H1 (cell line): ENCODE results near the gene HK1. TPM values are rescaled to one million over a fixed set of nuclear protein-coding genes. Genes with fewer than 3 reads are reported as not detected.

Source experiments
- CTCF ChIA-PET: fragments of 300-600 bp; sonication (Branson Sonifier 250); formaldehyde crosslinking; loops from one replicate; lab custom pipeline; 2021; ENCODE audit not compliant: partially characterized antibody; lab: Charles Lee
- POLR2A ChIA-PET: fragments of 300-600 bp; sonication (Branson Sonifier 250); formaldehyde crosslinking; loops from one replicate; lab custom pipeline; 2021; ENCODE audit warnings: inconsistent platforms; ENCODE audit not compliant: partially characterized antibody; lab: Charles Lee
- DNase-seq, 2 experiments: peaks; one replicate each; pipeline versions ENCODE4 v3.0.0 to v3.0.0-alpha.2; 2010 to 2022; ENCODE audit warnings: low spot score in 2 of 2, low read depth in 1 of 2, mixed read lengths in 1 of 2
- FAIRE-seq: peaks from 2 replicates; lab custom pipeline; 2011; peaks lifted over from hg19 to GRCh38; lab: Jason Lieb, UNC
- H2AFZ ChIP-seq: 2 replicates; pipeline ENCODE4 v1.8.1; 2012; ENCODE audit warnings: low read length, inconsistent platforms
- H2AK5ac ChIP-seq: 2 replicates; pipeline ENCODE4 v1.6.1; 2013; ENCODE audit warnings: low read depth, low read length
- H2BK120ac ChIP-seq: replicated peaks from 2 replicates; pipeline ENCODE3; 2013; ENCODE audit warnings: low read depth, low read length, inconsistent platforms
- H2BK12ac ChIP-seq: 2 replicates; pipeline ENCODE4 v1.6.1; 2013; ENCODE audit warnings: low read depth, low read length
- H2BK15ac ChIP-seq: 2 replicates; pipeline ENCODE4 v1.6.1; 2013; ENCODE audit warnings: low read length
- H2BK20ac ChIP-seq: 2 replicates; pipeline ENCODE4 v1.6.1; 2013; ENCODE audit warnings: low read length
- H2BK5ac ChIP-seq: 2 replicates; pipeline ENCODE4 v1.6.1; 2013; ENCODE audit warnings: low read depth, low read length
- H3K14ac ChIP-seq: 2 replicates; pipeline ENCODE4 v1.6.1; 2013; ENCODE audit warnings: inconsistent platforms; ENCODE audit not compliant: insufficient read length
- H3K18ac ChIP-seq: 2 replicates; pipeline ENCODE4 v1.6.1; 2013; ENCODE audit warnings: low read length; ENCODE audit errors: extremely low read depth
- H3K23ac ChIP-seq: 2 replicates; pipeline ENCODE4 v1.6.1; 2013; ENCODE audit warnings: inconsistent platforms; ENCODE audit not compliant: insufficient read length
- H3K23me2 ChIP-seq: 2 replicates; pipeline ENCODE4 v1.6.1; 2013; ENCODE audit warnings: low read depth, low read length
- H3K27ac ChIP-seq: 2 replicates; pipeline ENCODE4 v1.6.1; 2011; ENCODE audit warnings: low read depth, low read length, inconsistent platforms
- H3K27me3 ChIP-seq, 4 experiments: replicated peaks in 1 of 4; 1 replicate in 1 of 4; 2 replicates in 3 of 4; pipeline versions ENCODE4 v1.6.1 to v1.8.1; 2011 to 2013; ENCODE audit warnings: low read length in 3 of 4, mild to moderate bottlenecking in 3 of 4, inconsistent platforms in 2 of 4, mixed read lengths in 2 of 4, moderate library complexity in 1 of 4; ENCODE audit not compliant: control insufficient read depth in 3 of 4, insufficient read depth in 3 of 4; ENCODE audit errors: extremely low read depth in 1 of 4
- H3K36me3 ChIP-seq, 4 experiments: 2 replicates each; pipeline versions ENCODE4 v1.6.1 to v1.8.1; 2011 to 2013; ENCODE audit warnings: mild to moderate bottlenecking in 4 of 4, low read length in 3 of 4, moderate library complexity in 2 of 4, control low read depth in 1 of 4, inconsistent platforms in 1 of 4; ENCODE audit not compliant: insufficient read depth in 4 of 4, control insufficient read depth in 2 of 4
- H3K4ac ChIP-seq: replicated peaks from 2 replicates; pipeline ENCODE3; 2013; ENCODE audit warnings: low read length, low read depth, mixed read lengths, inconsistent platforms; ENCODE audit not compliant: insufficient read length
- H3K4me1 ChIP-seq, 4 experiments: replicated peaks in 1 of 4; 1 replicate in 1 of 4; 2 replicates in 3 of 4; pipeline versions ENCODE4 v1.6.1 to v1.8.1; 2011 to 2013; ENCODE audit warnings: low read length in 3 of 4, inconsistent platforms in 2 of 4, mixed read lengths in 1 of 4; ENCODE audit not compliant: insufficient read depth in 4 of 4, control insufficient read depth in 3 of 4
- H3K4me2 ChIP-seq, 2 experiments: 2 replicates each; pipeline versions ENCODE4 v1.6.1 to v1.8.1; 2011 to 2013; ENCODE audit warnings: low read depth in 2 of 2, low read length in 2 of 2, control low read depth in 1 of 2, inconsistent platforms in 1 of 2, mild to moderate bottlenecking in 1 of 2; ENCODE audit not compliant: insufficient read depth in 1 of 2
- H3K4me3 ChIP-seq, 4 experiments: fragments of 200-600, 300-600 bp in 1 of 4; sonication (generic), shearing (Covaris generic), sonication (Bioruptor Twin) in 1 of 4; 2 replicates each; pipeline versions ENCODE4 v1.5.1 to v1.8.1; 2011 to 2016; ENCODE audit warnings: low read length in 4 of 4, low read depth in 3 of 4, control low read depth in 2 of 4, inconsistent platforms in 2 of 4, mild to moderate bottlenecking in 2 of 4, mixed read lengths in 1 of 4, moderate library complexity in 1 of 4; ENCODE audit not compliant: insufficient read depth in 2 of 4; ENCODE audit errors: extremely low read depth in 1 of 4
- H3K56ac ChIP-seq: replicated peaks from 2 replicates; pipeline ENCODE3; 2013; ENCODE audit warnings: low read depth, mild to moderate bottlenecking, mixed read lengths, low read length, inconsistent platforms; ENCODE audit not compliant: insufficient read length
- H3K79me1 ChIP-seq: 2 replicates; pipeline ENCODE4 v1.6.1; 2013; ENCODE audit warnings: low read depth, low read length, control low read depth
- H3K79me2 ChIP-seq, 2 experiments: 2 replicates each; pipeline versions ENCODE4 v1.6.1 to v1.8.1; 2012 to 2013; ENCODE audit warnings: low read length in 2 of 2, mild to moderate bottlenecking in 2 of 2, inconsistent platforms in 1 of 2; ENCODE audit not compliant: insufficient read depth in 2 of 2, control insufficient read depth in 1 of 2
- H3K9ac ChIP-seq, 4 experiments: replicated peaks in 1 of 4; 1 replicate in 1 of 4; 2 replicates in 3 of 4; pipeline versions ENCODE4 v1.6.1 to v1.8.1; 2011 to 2013; ENCODE audit warnings: low read depth in 3 of 4, low read length in 3 of 4, control low read depth in 2 of 4, mild to moderate bottlenecking in 2 of 4, moderate library complexity in 2 of 4, inconsistent platforms in 1 of 4; ENCODE audit errors: extremely low read depth in 1 of 4
- H3K9me3 ChIP-seq, 2 experiments: 2 replicates each; pipeline versions ENCODE4 v1.6.1 to v1.8.1; 2012 to 2013; ENCODE audit warnings: mild to moderate bottlenecking in 2 of 2, moderate library complexity in 2 of 2, control low read depth in 1 of 2, inconsistent platforms in 1 of 2, low read depth in 1 of 2, low read length in 1 of 2, mixed read lengths in 1 of 2; ENCODE audit not compliant: insufficient read depth in 2 of 2
- H4K20me1 ChIP-seq, 2 experiments: replicated peaks in 1 of 2; 2 replicates each; pipeline versions ENCODE3 to v1.8.1; 2011 to 2013; ENCODE audit warnings: inconsistent platforms in 2 of 2, low read length in 2 of 2, mild to moderate bottlenecking in 1 of 2; ENCODE audit not compliant: insufficient read depth in 2 of 2, control insufficient read depth in 1 of 2
- H4K5ac ChIP-seq: 2 replicates; pipeline ENCODE4 v1.6.1; 2013; ENCODE audit warnings: low read length, low read depth, mixed read lengths, inconsistent platforms; ENCODE audit not compliant: insufficient read length
- H4K8ac ChIP-seq: 2 replicates; pipeline ENCODE4 v1.8.0; 2013; ENCODE audit warnings: mild to moderate bottlenecking, moderate library complexity, low read length, inconsistent platforms; ENCODE audit not compliant: insufficient read depth; ENCODE audit errors: extremely low read depth
- H4K91ac ChIP-seq: replicated peaks from 2 replicates; pipeline ENCODE3; 2013; ENCODE audit warnings: low read length, mixed read lengths, inconsistent platforms; ENCODE audit not compliant: insufficient read length
- BRCA1 ChIP-seq: IDR thresholded peaks from 2 replicates; pipeline ENCODE4 v1.6.1; 2012; ENCODE audit warnings: low read depth, low read length, improper control_type of control experiment
- CREB1 ChIP-seq: IDR thresholded peaks from 2 replicates; pipeline ENCODE4 v1.6.1; 2012; ENCODE audit warnings: inconsistent platforms
- MAFK ChIP-seq: IDR thresholded peaks from 2 replicates; pipeline ENCODE4 v1.6.1; 2012; ENCODE audit warnings: low read depth, mild to moderate bottlenecking, improper control_type of control experiment, low read length
- WGBS, 2 experiments: shearing (Covaris generic) in 1 of 2; methylation state at CpG; one replicate each; pipeline versions ENCODE4 v1.1.6 to v1.1.7; 2013 to 2015; ENCODE audit warnings: low lambda C conversion rate in 2 of 2, mixed read lengths in 2 of 2, inconsistent platforms in 1 of 2, low coverage in 1 of 2, missing lambda C conversion rate in 1 of 2; ENCODE audit not compliant: insufficient replicate concordance in 2 of 2, insufficient coverage in 1 of 2, insufficient read length in 1 of 2; ENCODE audit errors: extremely low coverage in 1 of 2, missing lambda C conversion rate in 1 of 2; 5-methylcytosine and 5-hydroxymethylcytosine counted together
- polyA plus RNA-seq, 7 experiments: library from polyadenylated mRNA; depleted of rRNA in 3 of 7; stranded (reverse) in 5 of 7; unstranded in 2 of 7; fragments of >200 nt in 5 of 7; fragments of 200-250 nt in 2 of 7; gene quantifications; 1 replicate in 5 of 7; 2 replicates in 1 of 7; 4 replicates in 1 of 7; pipeline versions ENCODE4 v1.2.1 to v1.2.3, GENCODE V29; 2011 to 2013; ENCODE audit warnings: missing spikeins in 2 of 7, mixed read lengths in 2 of 7
- total RNA-seq: library from RNA; stranded (reverse); fragmentation: NEBNext Ultra II Directional; extraction: Animal tissue kit (Norgen Biotek cat#: 25700); gene quantifications from 2 replicates; pipeline ENCODE4 v1.2.1, GENCODE V29; 2021
- TF ChIP-seq, protein P1 (sequence below): IDR thresholded peaks from 2 replicates; pipeline ENCODE4 v1.6.1; 2012; ENCODE audit warnings: inconsistent platforms

The HK1 gene
- total and polyA plus RNA-seq, 2 of the 8 experiments (the other 6 are each of a cell fraction or from before 2014, with no cell fraction given), result 55.8 to 247 TPM

GRCh38 chr10:69387500-69387899 lies 109.2 kb downstream of the HK1 start:
- H2AFZ ChIP-seq, result no peak overlapping the region
- no peak for TF ChIP-seq CREB1
- TF ChIP-seq BRCA1, result no peak
- TF ChIP-seq MAFK, result no peak
- TF ChIP-seq, protein P1, sequence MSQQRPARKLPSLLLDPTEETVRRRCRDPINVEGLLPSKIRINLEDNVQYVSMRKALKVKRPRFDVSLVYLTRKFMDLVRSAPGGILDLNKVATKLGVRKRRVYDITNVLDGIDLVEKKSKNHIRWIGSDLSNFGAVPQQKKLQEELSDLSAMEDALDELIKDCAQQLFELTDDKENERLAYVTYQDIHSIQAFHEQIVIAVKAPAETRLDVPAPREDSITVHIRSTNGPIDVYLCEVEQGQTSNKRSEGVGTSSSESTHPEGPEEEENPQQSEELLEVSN, result no peak

More at GRCh38 chr10:69387500-69387899, 109.2 kb downstream of the HK1 start:
- no peak overlapping the region for H3K23ac ChIP-seq
- peaks cover 8 to 21% (median 15%) of the 10 kb centered on the region in 4 experiments for H3K4me1 ChIP-seq
- H4K5ac ChIP-seq, result no peak overlapping the region
- FAIRE-seq, result no peak
- no peak overlapping the region for H2BK15ac ChIP-seq
- WGBS, 2 experiments, result 91% methylated on average over 3 of the region's 3 CpGs; no CpG with 5 or more reads in 1 of the 2 experiments
- ChIA-PET POLR2A (no interaction called here), CTCF (interaction anchor here (1.1 to 7.6 kb wide), 4 partner anchors 18 to 162 kb away, joined by 3 to 69 read pairs (median 4); no protein-coding TSS in a partner anchor)
- H2BK20ac ChIP-seq, result no peak overlapping the region
- H3K27me3 ChIP-seq, result no peaks in the 10 kb centered on the region
- no peak for DNase-seq
- no peaks in the 10 kb centered on the region for H3K79me2 ChIP-seq
- no peak overlapping the region for H2BK5ac ChIP-seq
- no peaks in the 10 kb centered on the region for H4K20me1 ChIP-seq
- H3K79me1 ChIP-seq, result peaks cover 7% of the 10 kb centered on the region; the same call in 1 of the 2 replicates
- H3K23me2 ChIP-seq, result no peaks in the 10 kb centered on the region
- H3K9me3 ChIP-seq, result no peaks in the 10 kb centered on the region
- no peak overlapping the region for H4K8ac ChIP-seq
- H2AK5ac ChIP-seq, result no peak overlapping the region
- no peak overlapping the region for H3K4me2 ChIP-seq
- H2BK120ac ChIP-seq, result no peak overlapping the region
- no peak overlapping the region for H4K91ac ChIP-seq
- peaks cover 14 to 58% (median 45%) of the 10 kb centered on the region in 4 experiments for H3K36me3 ChIP-seq
- no peak overlapping the region for H3K56ac ChIP-seq
- H3K14ac ChIP-seq, result no peak overlapping the region
- H2BK12ac ChIP-seq, result no peak overlapping the region
- no peak overlapping the region for H3K9ac ChIP-seq
- H3K4ac ChIP-seq, result no peak overlapping the region
- H3K4me3 ChIP-seq, result no peak overlapping the region
- H3K18ac ChIP-seq, result no peak overlapping the region
- no peak overlapping the region for H3K27ac ChIP-seq
